Pancreas (tissue), 10 donors: ENCODE results near the gene PEX14. TPM values are rescaled to one million over a fixed set of nuclear protein-coding genes. Genes with fewer than 3 reads are reported as not detected.
A peak's percentile ranks its signal among the peaks of the same experiment; 100 is the strongest.

ENCODE experiments used
- ATAC-seq, 4 donors: fragments of 200-7000 bp; cut with Tn5 transposase; one replicate each; pipeline versions ENCODE4 v1.8.0 to v1.9.1; 2020; ENCODE audit warnings: mild to moderate bottlenecking in 4 of 4, moderate library complexity in 4 of 4
- DNase-seq, 6 donors: peaks; one replicate each; pipeline ENCODE4 v3.0.0-alpha.2; 2020
- FAIRE-seq: peaks from 2 replicates; lab custom pipeline; 2012; peaks lifted over from hg19 to GRCh38; lab: Jason Lieb, UNC
- H3K27ac ChIP-seq, 4 donors: fragments of 200-600 bp; sonication (generic); 1 replicate in 3 of 4; 2 replicates in 1 of 4; pipeline versions ENCODE4 v1.5.0 to v1.8.0; 2020
- H3K27me3 ChIP-seq, 4 donors: fragments of 200-600 bp; one replicate each; pipeline ENCODE4 v1.8.0; 2021
- H3K36me3 ChIP-seq, 3 donors: fragments of 200-600 bp; sonication (generic) in 1 of 3; one replicate each; pipeline versions ENCODE4 v1.5.0 to v1.8.0; 2020 to 2021
- H3K4me1 ChIP-seq, 3 donors: fragments of 200-600 bp; one replicate each; pipeline ENCODE4 v1.8.0; 2021
- H3K4me3 ChIP-seq, 4 donors: fragments of 200-600 bp; sonication (generic) in 2 of 4; one replicate each; pipeline versions ENCODE4 v1.5.0 to v1.8.0; 2020 to 2021
- H3K9me3 ChIP-seq, 4 donors: fragments of 200-600 bp; one replicate each; pipeline ENCODE4 v1.8.0; 2021
- CTCF ChIP-seq, 4 donors: fragments of 200-600 bp; sonication (generic) in 3 of 4; IDR thresholded peaks; one replicate each; pipeline versions ENCODE4 v1.5.0 to v1.8.0; 2021; ENCODE audit warnings: antibody characterized with exemption in 4 of 4
- WGBS, 2 donors: extraction: QIAGEN DNeasy Blood & Tissue Kit; methylation state at CpG; one replicate each; pipeline ENCODE4 v1.1.7; 2013; 5-methylcytosine and 5-hydroxymethylcytosine counted together
- intact Hi-C, 3 donors: fragments of 100-400 bp; cut with DNase I; formaldehyde crosslinking; loops; one replicate each; pipeline versions ENCODE4 v1.11.1 to v1.14.2; 2022
- polyA plus RNA-seq, 2 donors: library from polyadenylated mRNA; stranded (reverse); fragments of 200-250 nt; gene quantifications; one replicate each; pipeline ENCODE4 v1.2.3, GENCODE V29; 2013
- total RNA-seq, 6 donors: library from RNA; stranded (reverse); fragmentation: NEBNext Ultra II Directional in 4 of 6; extraction: Animal tissue kit (Norgen Biotek cat#: 25700) in 4 of 6; gene quantifications; one replicate each; pipeline versions ENCODE4 v1.2.1 to v1.2.4, GENCODE V29; 2021 to 2023
- donor health status: healthy with polysubstance abuse.
- donor health status: DM: no; HTN: no; CAD: no; lungs with moderate emphysema.
- donor health status: DM: no; HTN: no; CAD: no.
- donor health status: control.
- donor health status: control.
- donor health status: Bipolar disorder and iron deficiency.
- donor health status: DM: yes; HTN: yes; CAD: no.
- donor health status: DM: no; HTN: no; CAD: no.
- donor health status: DM: no; HTN: no; CAD: no.
- donor health status: DM: yes; HTN: yes; CAD: no.

PEX14 gene
- total and polyA plus RNA-seq, 8 donors = 6.0 to 12.8 (median 8.2) TPM

GRCh38 chr1:10596780-10597179, 122.0 kb downstream of the PEX14 start:
- Histone ChIP-seq H3K27me3 (no peaks in the 10 kb centered on the region), H3K9me3 (no peaks in the 10 kb centered on the region), H3K36me3 (no peaks in the 10 kb centered on the region), H3K4me1 (peaks cover 10 to 16% (median 11%) of the 10 kb centered on the region in 3 donors), H3K4me3 (no peak overlapping the region), H3K27ac (no peak overlapping the region)
- ATAC-seq = no peak
- no peak for DNase-seq
- 88 to 89% methylated on average over 6 of the region's 6 CpGs for WGBS, 2 donors
- TF ChIP-seq CTCF (IDR thresholded peaks at IDR 0.05) = no peak
- intact Hi-C loops = no loop called here
- no peak for FAIRE-seq

- Histone ChIP-seq H3K36me3 (no peaks in the 10 kb centered on the region), H3K27me3 (no peaks in the 10 kb centered on the region), H3K9me3 (no peaks in the 10 kb centered on the region), H3K27ac (no peak overlapping the region), H3K4me3 (no peak overlapping the region), H3K4me1 (peaks cover 10 to 11% (median 10%) of the 10 kb centered on the region in 3 donors)
- FAIRE-seq (no peak), DNase-seq (no peak), ATAC-seq (no peak)
- TF ChIP-seq CTCF (IDR thresholded peaks at IDR 0.05) = no peak
- intact Hi-C loops = no loop called here
- WGBS, 2 donors = 93 to 94% methylated on average over 13 of the region's 13 CpGs
These were observed 123.0 kb downstream of the PEX14 start for GRCh38 chr1:10597492-10598388.

GRCh38 chr1:10598389-10598702, 123.6 kb downstream of the PEX14 start:
- no peak for DNase-seq
- peaks cover 10 to 11% (median 10%) of the 10 kb centered on the region in 3 donors for H3K4me1 ChIP-seq
- no peaks in the 10 kb centered on the region for H3K36me3 ChIP-seq
- WGBS, 2 donors = 83 to 89% methylated on average over 6 of the region's 6 CpGs
- no peak overlapping the region for H3K27ac ChIP-seq
- peak in 2 of 4 donors; percentile 15 to 41 for ATAC-seq
- no peak overlapping the region for H3K4me3 ChIP-seq
- FAIRE-seq = no peak
- intact Hi-C loops = no loop called here
- no peaks in the 10 kb centered on the region for H3K27me3 ChIP-seq
- H3K9me3 ChIP-seq = no peaks in the 10 kb centered on the region
- TF ChIP-seq CTCF (IDR thresholded peaks at IDR 0.05) = no peak

DNA sequence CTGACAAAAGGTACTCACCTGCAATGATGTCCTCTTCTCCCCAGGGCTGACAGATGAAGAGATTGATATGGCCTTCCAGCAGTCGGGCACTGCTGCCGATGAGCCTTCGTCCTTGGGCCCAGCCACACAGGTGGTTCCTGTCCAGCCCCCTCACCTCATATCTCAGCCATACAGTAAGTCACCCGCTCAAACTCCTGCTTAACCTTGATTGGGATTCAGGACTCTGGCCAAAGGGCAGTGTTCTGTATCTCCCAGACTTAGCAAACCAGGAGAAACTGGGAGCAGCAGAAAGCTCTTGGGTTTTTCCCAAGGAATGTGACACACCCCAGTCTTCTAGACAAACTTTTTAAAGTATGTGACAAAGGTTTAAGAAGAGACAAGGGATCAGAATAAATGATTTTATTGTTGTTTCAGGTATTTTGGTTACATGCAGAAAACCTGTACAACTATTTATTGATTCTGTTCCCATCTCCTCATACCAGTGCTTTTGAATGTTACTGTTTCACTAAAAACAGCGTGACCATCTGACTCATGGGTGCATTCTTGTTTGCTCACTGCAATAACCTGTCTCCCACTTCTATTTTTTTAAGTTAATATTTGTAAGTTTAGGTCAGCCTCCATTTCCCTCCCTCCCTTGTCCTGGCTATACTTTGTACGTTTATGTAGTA, 124.6 kb downstream of the PEX14 start:
- Histone ChIP-seq H3K4me1 (peaks cover 10 to 11% (median 10%) of the 10 kb centered on the region in 3 donors), H3K36me3 (no peaks in the 10 kb centered on the region), H3K27ac (peak overlapping the region in 2 of 4 donors; percentile 17 to 44), H3K9me3 (no peaks in the 10 kb centered on the region), H3K27me3 (no peaks in the 10 kb centered on the region), H3K4me3 (no peak overlapping the region)
- FAIRE-seq = no peak
- intact Hi-C loops = no loop called here
- DNase-seq = peak in 1 of 6 donors; percentile 29
- peak; percentile 53 to 76 (median 70) for ATAC-seq
- no peak for TF ChIP-seq CTCF (IDR thresholded peaks at IDR 0.05)
- 25 to 28% methylated on average over 6 of the region's 6 CpGs for WGBS, 2 donors
